Pericardium fibroblast (primary cell): ENCODE measurements around the gene TMSB15C. TPM values are rescaled to one million over a fixed set of nuclear protein-coding genes. Genes with fewer than 3 reads are reported as not detected.

Experiments
- total RNA-seq: library from RNA; depleted of rRNA; stranded (reverse); fragments of >200 nt; gene quantifications from 2 replicates; pipeline ENCODE4 v1.2.3, GENCODE V29; 2015

Gene TMSB15C
- 0.58 and 1.1 TPM in 2 replicates for total RNA-seq

GRCh38 chrX:104075778-104076445 lies at the start of gene TMSB15C:
Gene TMSB15C, minus strand, starts transcription at chrX:104076236.

GRCh38 chrX:104112326-104112951 lies 36.4 kb upstream of the TMSB15C start, which contains the start of gene ZCCHC18:
Gene ZCCHC18, plus strand, starts transcription at chrX:104112523. Its CDS starts 1,589 bp downstream, at chrX:104114112.

DNA sequence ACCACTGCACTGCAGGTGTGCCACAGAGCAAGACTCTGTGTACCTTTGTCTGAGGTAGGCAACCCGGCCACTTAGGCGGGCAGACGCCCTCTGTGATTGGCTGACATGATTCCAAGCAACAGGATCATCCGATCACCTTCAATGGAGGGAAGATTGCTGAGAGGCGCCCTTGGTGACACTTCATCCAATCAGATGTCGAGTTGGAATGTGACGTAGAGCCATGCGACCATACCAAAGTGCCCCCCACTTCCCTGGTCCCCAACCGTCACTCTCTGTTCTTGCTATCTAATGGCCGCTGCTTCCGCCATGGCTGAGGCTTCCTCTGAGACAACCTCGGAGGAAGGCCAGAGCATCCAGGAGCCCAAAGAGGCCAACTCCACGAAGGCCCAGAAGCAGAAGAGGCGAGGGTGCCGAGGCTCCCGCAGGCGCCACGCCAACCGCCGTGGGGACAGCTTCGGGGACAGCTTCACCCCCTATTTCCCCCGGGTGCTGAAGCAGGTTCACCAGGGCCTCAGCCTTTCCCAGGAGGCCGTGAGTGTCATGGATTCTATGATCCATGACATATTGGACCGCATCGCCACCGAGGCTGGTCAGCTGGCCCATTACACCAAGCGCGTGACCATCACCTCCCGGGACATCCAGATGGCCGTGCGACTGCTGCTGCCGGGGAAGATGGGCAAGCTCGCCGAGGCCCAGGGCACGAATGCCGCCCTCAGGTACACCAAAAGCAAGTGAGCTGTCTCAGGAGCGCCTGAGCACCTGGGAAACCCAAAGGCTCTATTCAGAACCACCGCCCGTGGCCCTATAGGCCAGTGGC lies 36.1 kb downstream of the TMSB15C start, which contains the start of gene H2BW2:
Gene H2BW2, plus strand, starts transcription at position 268 of the 817 bp plus-strand sequence. Its CDS starts 39 bp downstream, at position 307.

Other genes with a start within 250 kb of the TMSB15C start
- 0.23 and 1.1 TPM in 2 replicates for gene RAB9B, start 244.0 kb downstream of the TMSB15C start, total RNA-seq
- 1.8 and 11.1 TPM in 2 replicates for gene TMSB15B, start 113.6 kb downstream of the TMSB15C start, total RNA-seq
- not detected in 2 replicates for gene H2BW1, start 62.5 kb downstream of the TMSB15C start, total RNA-seq
- gene H2BW2, start 36.3 kb downstream of the TMSB15C start, total RNA-seq = not detected in 2 replicates
- 1.1 TPM in 2 replicates for gene ZCCHC18, start 36.3 kb upstream of the TMSB15C start, total RNA-seq
- gene SLC25A53, start 80.8 kb upstream of the TMSB15C start, total RNA-seq = 3.6 and 5.5 TPM in 2 replicates
- gene FAM199X, start 90.2 kb upstream of the TMSB15C start, total RNA-seq = 6.2 and 7.9 TPM in 2 replicates
- gene ESX1, start 178.7 kb upstream of the TMSB15C start, total RNA-seq = not detected in 2 replicates